Activated CD4-positive, alpha-beta T cell treated with anti-CD3 and anti-CD28 coated beads, Interleukin-2, Interleukin-4, amounts not matched to agents 100 ng/mL and 50 ng/mL, durations not matched to agents 16 hours and 8 hours (primary cell): ENCODE results near the gene FAM107B.

ENCODE experiments used
- DNase-seq: peaks from one replicate; pipeline ENCODE4 v3.0.0-alpha.2; 2020; ENCODE audit warnings: low spot score

FAM107B gene

GRCh38 chr10:14535457-14536130 is 239.1 kb downstream of the FAM107B start:
- no peak for DNase-seq

GRCh38 chr10:14534152-14534551 is 240.5 kb downstream of the FAM107B start:
- no peak for DNase-seq

GRCh38 chr10:14533295-14533694 is 241.4 kb downstream of the FAM107B start:
- DNase-seq, result no peak

- no peak for DNase-seq
These were observed 242.0 kb downstream of the FAM107B start for GRCh38 chr10:14532473-14533251.

GRCh38 chr10:14531974-14532373 is 242.7 kb downstream of the FAM107B start:
- no peak for DNase-seq

- no peak for DNase-seq
These were observed 244.2 kb downstream of the FAM107B start for GRCh38 chr10:14530465-14530864.

GRCh38 chr10:14529351-14529750 is 245.3 kb downstream of the FAM107B start:
- DNase-seq, result no peak

GRCh38 chr10:14528450-14528849 is 246.2 kb downstream of the FAM107B start:
- DNase-seq, result peak; percentile 46

- DNase-seq, result no peak
These were observed 246.8 kb downstream of the FAM107B start for GRCh38 chr10:14527915-14528314.

GRCh38 chr10:14527134-14527844 is 247.4 kb downstream of the FAM107B start:
- DNase-seq, result no peak

- DNase-seq, result no peak
These were observed 248.4 kb downstream of the FAM107B start for GRCh38 chr10:14526326-14526725.

- DNase-seq, result no peak
These were observed 249.9 kb downstream of the FAM107B start for GRCh38 chr10:14524691-14525324.

- DNase-seq, result no peak
These were observed 251.4 kb downstream of the FAM107B start for GRCh38 chr10:14523286-14523685.

- DNase-seq, result no peak
These were observed 254.9 kb downstream of the FAM107B start for GRCh38 chr10:14519785-14520184.

- no peak for DNase-seq
These were observed 256.5 kb downstream of the FAM107B start for GRCh38 chr10:14518149-14518548.

- DNase-seq, result no peak
These were observed 261.6 kb downstream of the FAM107B start for GRCh38 chr10:14513123-14513522.

GRCh38 chr10:14510346-14510745 is 264.4 kb downstream of the FAM107B start:
- no peak for DNase-seq

- DNase-seq, result no peak
These were observed 266.0 kb downstream of the FAM107B start for GRCh38 chr10:14508725-14509124.

- no peak for DNase-seq
These were observed 266.9 kb downstream of the FAM107B start for GRCh38 chr10:14507781-14508180.

- peak; percentile 31 for DNase-seq
These were observed 267.5 kb downstream of the FAM107B start for GRCh38 chr10:14507176-14507575.

GRCh38 chr10:14502431-14502830 is 272.3 kb downstream of the FAM107B start:
- no peak for DNase-seq

- no peak for DNase-seq
These were observed 274.4 kb downstream of the FAM107B start for GRCh38 chr10:14500172-14500765.
